HG02759 (cell line): Measurements from ENCODE around the gene CLCNKB.
"Not testable (repeated sequence)": the region's sequence is repeated elsewhere in the genome, so short reads cannot be mapped to it uniquely, and the experiment has no call there.

ENCODE experiments used
- ATAC-seq: cut with Tn5 transposase; IDR thresholded peaks from one replicate; pipeline ENCODE4 v1.9.1; 2021; ENCODE audit warnings: mild to moderate bottlenecking, moderate library complexity; ENCODE audit not compliant: unreplicated experiment

Gene CLCNKB

GRCh38 chr1:16055613-16056520, 12.3 kb downstream of the CLCNKB start:
- peak; percentile 70 for ATAC-seq

- not testable (repeated sequence) for ATAC-seq
Measured at GRCh38 chr1:16056521-16056912, 12.9 kb downstream of the CLCNKB start.

- ATAC-seq: not testable (repeated sequence)
Measured at GRCh38 chr1:16057314-16057915, 13.8 kb downstream of the CLCNKB start.

GRCh38 chr1:16058394-16059120, 15.0 kb downstream of the CLCNKB start:
- not testable (repeated sequence) for ATAC-seq

- ATAC-seq: no peak
Measured at GRCh38 chr1:16061266-16061665, 17.7 kb downstream of the CLCNKB start.

GRCh38 chr1:16061989-16062686, 18.6 kb downstream of the CLCNKB start:
- ATAC-seq: not testable (repeated sequence)

GRCh38 chr1:16062687-16063075, 19.1 kb downstream of the CLCNKB start:
- ATAC-seq: not testable (repeated sequence)

- ATAC-seq: no peak
Measured at GRCh38 chr1:16063226-16063829, 19.7 kb downstream of the CLCNKB start.

GRCh38 chr1:16063921-16064320, 20.3 kb downstream of the CLCNKB start:
- ATAC-seq: no peak

GRCh38 chr1:16064536-16065268, 21.1 kb downstream of the CLCNKB start:
- ATAC-seq: no peak

GRCh38 chr1:16065269-16065576, 21.6 kb downstream of the CLCNKB start:
- ATAC-seq: no peak

- ATAC-seq: no peak
Measured at GRCh38 chr1:16066245-16066644, 22.7 kb downstream of the CLCNKB start.

- ATAC-seq: no peak
Measured at GRCh38 chr1:16067127-16067768, 23.7 kb downstream of the CLCNKB start.

GRCh38 chr1:16067933-16068332, 24.4 kb downstream of the CLCNKB start:
- no peak for ATAC-seq

- ATAC-seq: no peak
Measured at GRCh38 chr1:16068356-16069270, 25.0 kb downstream of the CLCNKB start.

GRCh38 chr1:16070640-16071355, 27.2 kb downstream of the CLCNKB start:
- ATAC-seq: no peak

- no peak for ATAC-seq
Measured at GRCh38 chr1:16071614-16072013, 28.0 kb downstream of the CLCNKB start.

GRCh38 chr1:16072095-16072494, 28.5 kb downstream of the CLCNKB start:
- ATAC-seq: no peak
